Left lung (tissue), 10 donors: ENCODE results near the gene ADAM15. TPM values are rescaled to one million over a fixed set of nuclear protein-coding genes. Genes with fewer than 3 reads are reported as not detected.

ENCODE experiments used
- ATAC-seq: fragments of 200-7000 bp; cut with Tn5 transposase; one replicate; pipeline ENCODE4 v1.9.1; 2020; ENCODE audit warnings: moderate library complexity
- DNase-seq, 4 donors: peaks; one replicate each; pipeline ENCODE4 v3.0.0-alpha.2; 2013 to 2020
- H3K27ac ChIP-seq, 2 donors: fragments of 200-600 bp; sonication (generic) in 1 of 2; one replicate each; pipeline versions ENCODE4 v1.5.0 to v1.8.0; 2020 to 2021
- H3K27me3 ChIP-seq, 2 donors: fragments of 200-600 bp; sonication (generic) in 1 of 2; one replicate each; pipeline versions ENCODE4 v1.5.0 to v1.8.0; 2020 to 2021
- H3K36me3 ChIP-seq, 2 donors: fragments of 200-600 bp; sonication (generic) in 1 of 2; one replicate each; pipeline versions ENCODE4 v1.5.0 to v1.8.0; 2020 to 2021
- H3K4me1 ChIP-seq, 2 donors: fragments of 200-600 bp; one replicate each; pipeline ENCODE4 v1.8.0; 2021
- H3K4me3 ChIP-seq, 2 donors: fragments of 200-600 bp; sonication (generic) in 1 of 2; one replicate each; pipeline versions ENCODE4 v1.5.0 to v1.8.0; 2020 to 2021; ENCODE audit warnings: mild to moderate bottlenecking in 1 of 2
- H3K9me3 ChIP-seq, 2 donors: fragments of 200-600 bp; sonication (generic) in 1 of 2; one replicate each; pipeline versions ENCODE4 v1.5.0 to v1.8.0; 2020 to 2021
- CTCF ChIP-seq, 2 donors: fragments of 200-600 bp; sonication (generic) in 1 of 2; IDR thresholded peaks; one replicate each; pipeline versions ENCODE4 v1.5.0 to v1.8.0; 2021; ENCODE audit warnings: antibody characterized with exemption in 2 of 2
- intact Hi-C, 2 donors: fragments of 100-400 bp; cut with DNase I; formaldehyde crosslinking; loops; one replicate each; pipeline versions ENCODE4 v1.11.2 to v1.14.2; 2022
- polyA plus RNA-seq, 6 donors: library from polyadenylated mRNA; unstranded; fragments of 120-200 nt; gene quantifications; one replicate each; pipeline ENCODE4 v1.2.1, GENCODE V29; 2013; ENCODE audit not compliant: insufficient read length in 6 of 6
- total RNA-seq, 2 donors: library from RNA; stranded (reverse); fragmentation: NEBNext Ultra II Directional; extraction: Animal tissue kit (Norgen Biotek cat#: 25700); gene quantifications; one replicate each; pipeline ENCODE4 v1.2.1, GENCODE V29; 2021
- donor health status: DM: no; HTN: yes; CAD: no.
- donor health status: DM: no; HTN: no; CAD: no.

The ADAM15 gene
- total and polyA plus RNA-seq, 8 donors = 54.4 to 172 (median 78.2) TPM

- DNase-seq = peak in 3 of 4 donors; percentile 56 to 94 (median 68)
- H3K9me3 ChIP-seq = no peaks in the 10 kb centered on the region
- peak overlapping the region; percentile 58 to 69 for H3K4me3 ChIP-seq
- H3K27me3 ChIP-seq = peaks cover 28 to 33% of the 10 kb centered on the region in 2 donors
- no peaks in the 10 kb centered on the region for H3K36me3 ChIP-seq
- peaks cover 22 to 45% of the 10 kb centered on the region in 2 donors for H3K4me1 ChIP-seq
- peak; percentile 45 for ATAC-seq
- intact Hi-C loops = no loop called here
- no peak overlapping the region for H3K27ac ChIP-seq
- TF ChIP-seq CTCF (IDR thresholded peaks at IDR 0.05) = peak; percentile 99
Observed at GRCh38 chr1:155086128-155086741, 35.1 kb downstream of the ADAM15 start.

GRCh38 chr1:155086856-155087535 lies 35.9 kb downstream of the ADAM15 start:
- peaks cover 20 to 26% of the 10 kb centered on the region in 2 donors for H3K27me3 ChIP-seq
- TF ChIP-seq CTCF (IDR thresholded peaks at IDR 0.05) = no peak
- H3K36me3 ChIP-seq = no peaks in the 10 kb centered on the region
- no peak overlapping the region for H3K4me3 ChIP-seq
- H3K27ac ChIP-seq = no peak overlapping the region
- peaks cover 20 to 43% of the 10 kb centered on the region in 2 donors for H3K4me1 ChIP-seq
- ATAC-seq = no peak
- H3K9me3 ChIP-seq = no peaks in the 10 kb centered on the region
- peak in 1 of 4 donors; percentile 47 for DNase-seq
- intact Hi-C loops = no loop called here

GRCh38 chr1:155091071-155092051 lies 40.2 kb downstream of the ADAM15 start:
- Histone ChIP-seq H3K4me1 (peaks cover 11 to 23% of the 10 kb centered on the region in 2 donors), H3K4me3 (no peak overlapping the region), H3K9me3 (no peaks in the 10 kb centered on the region), H3K27me3 (no peaks in the 10 kb centered on the region), H3K36me3 (no peaks in the 10 kb centered on the region), H3K27ac (no peak overlapping the region)
- DNase-seq = peak in 3 of 4 donors; percentile 69 to 95 (median 87)
- peak; percentile 98 for TF ChIP-seq CTCF (IDR thresholded peaks at IDR 0.05)
- intact Hi-C loops = loop anchor here in 1 of 2 donors (2.0 kb wide), 1 partner anchor 77 kb away; no protein-coding TSS in a partner anchor
- ATAC-seq = peak; percentile 74

GRCh38 chr1:155092131-155092530 lies 41.0 kb downstream of the ADAM15 start:
- Histone ChIP-seq H3K27ac (no peak overlapping the region), H3K27me3 (no peaks in the 10 kb centered on the region), H3K4me3 (no peak overlapping the region), H3K36me3 (no peaks in the 10 kb centered on the region), H3K4me1 (peaks cover 11 to 21% of the 10 kb centered on the region in 2 donors), H3K9me3 (no peaks in the 10 kb centered on the region)
- ATAC-seq (no peak), DNase-seq (peak in 1 of 4 donors; percentile 36)
- intact Hi-C loops = loop anchor here in 1 of 2 donors (2.0 kb wide), 1 partner anchor 77 kb away; no protein-coding TSS in a partner anchor
- no peak for TF ChIP-seq CTCF (IDR thresholded peaks at IDR 0.05)
